Inferior parietal cortex (tissue), 1 donor: ENCODE measurements around the gene APCDD1L.
"Not testable (repeated sequence)": the region's sequence is repeated elsewhere in the genome, so short reads cannot be mapped to it uniquely, and the experiment has no call there.

Experiments used
- DNase-seq: peaks from one replicate; pipeline ENCODE4 v3.0.0-alpha.2; 2016; ENCODE audit errors: extremely low spot score

APCDD1L gene

DNA sequence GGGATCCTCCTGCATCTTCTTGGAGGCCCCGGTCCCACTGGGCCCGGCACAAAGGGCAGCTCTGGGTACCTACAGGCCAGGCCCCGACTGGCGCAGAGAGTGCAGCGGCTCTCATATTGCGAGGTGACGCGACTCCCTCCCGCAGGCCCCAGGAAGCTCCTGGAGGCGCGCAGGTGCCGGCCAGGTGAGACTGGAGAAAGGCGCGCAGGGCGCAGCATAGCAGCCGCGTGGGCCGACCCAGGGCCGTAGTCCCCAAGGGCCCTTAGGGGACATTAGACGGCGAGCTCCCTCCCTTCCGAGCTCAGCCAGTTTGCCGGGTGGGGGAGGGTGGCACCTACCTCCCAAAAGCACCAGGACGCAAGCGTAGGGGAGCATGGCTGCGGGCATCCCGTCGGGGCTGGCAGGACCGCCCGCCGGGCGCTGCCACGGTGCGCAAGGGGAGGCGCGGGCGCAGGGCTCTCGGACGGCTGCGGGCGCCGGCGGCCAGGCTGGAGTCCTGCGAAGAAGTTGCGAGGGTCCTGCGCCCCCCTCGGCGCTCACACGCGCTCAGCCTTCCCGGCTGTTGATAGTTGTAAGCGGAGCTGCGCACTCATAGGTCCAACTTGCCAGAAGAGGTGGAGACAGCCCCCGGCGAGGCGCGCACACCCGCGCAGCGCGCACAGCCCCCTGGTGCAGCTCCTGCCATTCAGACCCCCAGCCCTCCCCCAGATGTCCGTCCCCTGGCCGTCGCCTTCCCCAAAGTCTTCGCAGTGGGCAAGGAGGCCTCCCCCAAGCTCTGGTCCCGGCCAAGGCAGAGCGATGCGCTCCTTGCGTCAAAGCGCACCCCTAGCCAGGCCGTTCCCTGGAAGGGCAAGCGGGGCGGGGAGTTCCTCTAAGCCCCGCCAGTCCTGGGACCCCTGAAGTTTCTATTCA is 622 bp downstream of the APCDD1L start:
- no peak for DNase-seq

DNA sequence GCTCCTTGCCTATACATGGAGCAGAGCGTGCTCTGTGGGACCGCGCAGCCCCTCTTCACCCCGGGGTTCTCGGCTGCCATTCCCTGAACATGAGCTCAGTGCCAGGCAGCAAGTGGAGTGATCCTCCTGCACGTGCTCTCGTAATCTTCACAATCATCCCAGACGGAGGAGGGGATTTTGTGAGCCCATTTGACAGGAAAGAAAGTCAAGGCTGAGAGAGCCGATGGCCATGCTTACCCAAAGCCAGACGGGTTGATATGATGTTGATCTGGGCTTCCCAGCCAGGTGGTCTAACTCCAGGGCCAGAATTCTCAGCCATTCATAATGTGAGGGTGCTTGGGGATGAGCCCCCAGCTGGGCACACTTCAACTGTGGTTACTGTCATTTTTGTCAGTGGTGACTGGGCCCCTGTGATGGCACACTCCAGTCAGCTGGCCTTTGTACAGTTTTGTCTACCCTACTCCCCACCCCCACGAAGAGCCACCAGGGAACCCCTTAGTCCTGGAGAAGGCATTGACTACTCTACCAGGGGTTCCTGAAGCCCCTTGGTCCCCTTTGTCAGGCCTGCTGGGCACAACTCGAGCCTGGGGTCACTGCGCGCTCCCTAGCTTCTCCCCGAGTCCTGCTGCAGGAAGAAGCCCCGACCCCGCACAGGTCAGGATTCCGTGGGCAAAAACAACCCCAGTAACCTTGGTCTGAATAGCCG is 1.5 kb downstream of the APCDD1L start:
- DNase-seq, result no peak

DNA sequence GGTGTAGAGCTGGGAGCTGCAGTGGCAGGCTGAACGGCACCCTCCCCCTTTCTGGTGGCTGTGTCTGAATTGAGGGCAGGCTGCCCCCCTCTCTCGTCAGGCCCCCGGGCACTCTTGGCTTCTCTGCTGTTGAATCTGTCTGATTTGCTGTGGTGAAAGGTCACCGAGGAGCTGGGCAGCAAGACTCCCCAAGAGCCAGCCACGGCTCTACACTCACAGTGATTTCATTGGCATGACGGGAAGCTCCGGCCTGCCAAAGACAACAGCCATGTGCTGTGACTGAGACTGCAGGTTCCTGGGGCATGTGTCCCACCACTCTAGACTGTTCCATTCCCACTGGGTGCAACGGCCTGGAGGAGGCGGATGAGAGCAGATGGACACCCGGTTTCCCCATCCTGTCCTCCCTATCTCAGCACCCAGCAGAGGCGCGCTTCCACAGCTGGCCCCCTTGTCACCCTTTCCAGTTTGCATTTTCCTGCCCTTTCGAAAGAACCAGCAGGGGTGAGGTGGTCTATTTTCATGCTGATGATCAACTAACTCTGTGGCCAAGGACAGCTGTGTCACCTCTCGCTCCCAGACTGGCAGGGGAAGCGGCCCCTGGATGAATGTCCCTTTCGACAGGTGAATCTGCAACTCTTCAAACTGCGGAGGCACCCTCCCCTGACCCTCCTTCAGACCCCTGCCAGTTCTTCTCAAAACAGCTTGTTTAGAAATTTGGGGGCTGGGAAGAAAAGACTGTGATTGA is 2.2 kb downstream of the APCDD1L start:
- no peak for DNase-seq

DNA sequence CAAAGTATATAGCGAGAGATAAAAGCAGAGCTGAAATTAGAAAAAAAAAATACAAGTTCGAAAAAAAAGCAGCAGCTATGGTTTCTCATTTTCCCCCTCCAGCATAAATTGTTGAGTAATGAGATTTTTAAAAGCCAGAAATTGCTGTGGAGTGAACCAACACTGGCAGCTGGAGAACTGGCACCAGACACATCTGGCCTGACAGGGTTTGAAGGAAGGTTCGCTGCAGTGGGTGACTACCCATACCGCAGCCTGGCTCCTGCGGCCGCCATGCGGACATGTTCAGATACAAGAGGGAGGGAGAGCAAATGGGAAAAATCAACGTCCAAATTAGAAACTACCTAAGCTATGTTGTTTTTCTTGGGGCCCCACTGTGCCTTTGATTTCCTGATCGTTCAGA is 3.3 kb downstream of the APCDD1L start:
- DNase-seq, result no peak

DNA sequence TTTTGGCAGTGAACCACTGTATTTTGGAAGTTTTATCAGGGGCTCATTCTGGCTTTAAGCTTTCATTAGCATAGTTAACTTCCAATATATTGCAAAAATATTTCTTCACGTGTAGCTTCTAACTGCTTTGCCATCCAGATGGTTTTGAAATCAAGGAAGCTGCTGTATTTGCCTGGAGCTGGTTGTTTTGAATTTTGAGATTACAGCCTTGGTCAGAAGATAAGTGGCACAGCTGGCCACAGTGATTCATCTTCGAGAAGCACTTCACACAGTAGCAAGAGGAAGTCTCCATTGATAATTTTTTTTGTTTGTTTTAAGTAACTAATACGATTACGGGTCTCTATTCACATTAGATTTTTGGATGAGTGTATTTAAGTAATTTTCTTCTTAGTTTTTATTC is 3.8 kb downstream of the APCDD1L start:
- no peak for DNase-seq

DNA sequence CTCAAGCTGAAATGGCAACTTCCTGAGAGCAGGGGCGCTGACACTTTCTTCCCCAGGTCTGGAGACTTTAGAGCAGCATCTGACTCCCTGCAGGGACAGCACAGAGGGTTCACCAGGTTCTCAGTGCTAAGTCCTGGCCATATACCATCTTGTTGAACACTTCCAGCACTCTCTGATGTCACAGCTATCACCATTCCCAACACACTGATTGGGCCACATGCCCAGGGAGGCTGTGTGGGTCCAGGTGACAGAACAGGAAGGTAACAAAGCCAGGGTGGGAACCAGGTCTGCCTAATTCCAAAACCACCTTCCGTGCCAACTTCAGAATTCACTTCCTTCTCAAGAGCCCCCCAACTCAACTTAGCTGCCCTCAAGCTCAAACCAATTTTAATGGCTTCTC is 4.3 kb downstream of the APCDD1L start:
- no peak for DNase-seq

DNA sequence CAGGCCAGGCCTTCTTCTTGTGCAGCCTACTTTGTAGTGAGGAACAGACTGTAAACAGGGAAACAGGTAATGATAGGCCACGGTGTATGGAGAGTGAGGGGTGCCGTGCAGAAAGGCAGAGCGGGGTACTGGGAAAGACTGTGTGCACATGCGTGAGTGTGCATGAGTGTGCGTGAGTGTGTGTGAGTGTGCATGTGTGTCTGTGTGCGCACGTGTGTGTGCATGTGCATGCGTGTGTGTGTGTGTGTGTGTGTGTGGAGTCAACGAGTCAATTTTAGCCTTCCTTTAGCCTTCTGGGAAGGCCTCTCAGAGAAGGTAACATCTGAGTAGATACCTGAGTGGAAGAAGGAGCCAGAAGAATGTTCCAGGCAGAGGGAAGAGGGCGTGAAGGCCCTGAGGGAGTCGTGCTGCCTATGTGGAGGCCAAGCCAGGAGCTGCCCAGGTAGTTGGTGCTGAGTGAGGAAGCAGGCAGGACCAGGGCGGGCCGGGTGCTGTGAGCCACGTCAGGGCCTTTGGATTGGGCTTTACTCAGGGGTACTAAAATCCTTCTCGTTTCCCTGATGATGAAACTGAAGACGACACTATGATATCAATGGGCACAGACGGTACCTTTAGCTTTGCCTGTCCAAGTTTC is 6.3 kb downstream of the APCDD1L start:
- DNase-seq, result no peak

DNA sequence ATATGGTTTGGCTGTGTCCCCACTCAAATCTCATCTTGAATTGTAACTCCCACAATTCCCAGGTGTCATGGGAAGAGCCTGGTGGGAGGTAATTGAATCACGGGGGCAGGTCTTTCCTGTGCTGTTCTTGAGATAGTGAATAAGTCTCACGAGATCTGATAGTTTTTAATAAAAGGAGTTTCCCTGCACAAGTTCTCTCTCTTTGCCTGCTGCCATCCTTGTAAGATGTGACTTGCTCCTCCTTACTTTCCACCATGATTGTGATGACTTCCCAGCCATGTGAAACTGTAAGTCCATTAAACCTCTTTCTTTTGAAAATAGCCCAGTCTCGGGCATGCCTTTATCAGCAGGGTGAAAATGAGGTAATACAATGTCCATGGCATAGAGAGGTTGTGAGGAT is 8.2 kb downstream of the APCDD1L start:
- DNase-seq, result not testable (repeated sequence)

DNA sequence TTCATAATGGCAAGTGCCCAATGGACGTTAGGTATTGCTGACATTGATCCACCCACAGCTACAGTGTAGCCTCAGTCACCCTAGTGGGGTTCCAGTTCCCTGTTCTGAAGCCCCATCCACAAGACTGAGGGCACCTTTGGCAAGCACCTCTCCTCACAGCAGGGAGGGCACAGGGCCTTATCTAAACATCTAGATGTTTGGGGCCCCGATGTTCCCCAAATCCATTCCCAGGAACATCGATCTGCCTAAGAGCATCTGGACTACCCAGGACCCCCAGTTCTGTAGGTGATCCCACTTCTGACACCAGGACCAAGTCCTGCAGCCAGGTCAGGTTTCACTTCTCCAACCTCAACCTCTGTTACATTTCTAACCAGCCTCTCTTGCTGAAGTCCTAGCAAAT is 10.6 kb downstream of the APCDD1L start:
- no peak for DNase-seq

DNA sequence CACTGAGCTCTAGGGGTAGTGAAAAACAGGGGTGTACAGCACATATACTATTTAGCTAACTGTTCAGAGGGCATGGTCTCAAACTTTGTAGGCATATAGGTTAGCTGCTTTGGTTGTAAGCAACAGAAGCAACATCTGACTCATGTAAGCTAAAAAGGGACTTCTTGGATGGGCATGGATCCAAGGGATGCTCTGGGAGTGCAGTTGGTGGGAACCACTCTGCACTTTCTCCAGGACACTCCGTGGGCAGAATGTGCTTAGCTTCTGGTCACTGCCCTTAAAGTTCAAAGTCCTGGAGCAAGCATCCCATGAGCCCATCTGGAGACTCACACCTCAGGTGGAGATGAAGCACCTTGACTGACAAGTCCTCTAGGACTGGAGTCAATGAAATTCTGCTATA is 11.5 kb downstream of the APCDD1L start:
- no peak for DNase-seq

DNA sequence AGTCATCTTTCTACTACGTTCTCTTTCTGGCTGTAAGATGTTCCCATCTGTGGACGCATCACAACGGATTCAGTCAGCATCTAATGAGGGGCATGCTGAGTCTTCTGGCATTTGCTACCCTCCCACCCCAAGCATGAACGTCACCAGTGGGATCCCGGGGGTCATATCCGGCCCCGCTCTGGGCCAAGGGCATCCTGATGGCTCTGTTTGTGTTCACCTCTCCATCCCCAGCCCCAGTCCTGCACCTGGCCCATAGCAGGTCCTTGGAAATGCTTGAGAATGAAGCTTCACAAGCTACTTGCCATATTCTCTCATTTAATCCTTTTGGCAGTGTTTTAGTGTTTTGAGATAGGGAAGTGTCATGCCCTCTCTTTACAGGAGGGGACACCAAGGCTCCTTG is 14.9 kb downstream of the APCDD1L start:
- no peak for DNase-seq

DNA sequence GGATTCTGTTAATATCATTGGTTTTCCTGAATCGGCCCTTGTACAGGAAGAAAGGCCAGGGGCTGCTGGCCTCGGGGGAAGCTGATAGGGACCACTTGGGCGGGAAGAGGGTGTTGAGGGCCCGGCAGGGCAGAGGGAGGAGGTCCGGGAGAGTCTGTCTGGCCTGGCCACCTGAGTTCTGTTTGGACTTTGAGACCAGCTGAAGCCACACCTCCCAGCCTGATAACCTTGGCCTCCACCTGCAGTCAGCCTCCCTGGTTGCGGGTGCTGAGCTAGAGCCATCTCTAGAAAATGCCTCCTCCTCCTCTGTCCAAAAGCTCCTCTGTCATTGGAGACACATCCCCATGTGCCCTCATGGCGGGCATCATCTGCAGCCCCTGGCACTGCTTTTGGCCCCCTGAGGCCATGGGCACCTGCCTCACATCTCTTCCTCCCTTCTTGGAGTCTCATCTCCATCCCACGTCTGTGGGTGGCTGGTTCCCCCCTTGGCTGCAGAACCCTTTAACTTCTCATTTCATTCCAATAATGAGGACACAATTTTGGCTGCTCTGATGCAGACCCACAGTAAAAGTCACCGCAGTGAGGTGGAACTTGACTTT is 16.6 kb downstream of the APCDD1L start:
- no peak for DNase-seq

DNA sequence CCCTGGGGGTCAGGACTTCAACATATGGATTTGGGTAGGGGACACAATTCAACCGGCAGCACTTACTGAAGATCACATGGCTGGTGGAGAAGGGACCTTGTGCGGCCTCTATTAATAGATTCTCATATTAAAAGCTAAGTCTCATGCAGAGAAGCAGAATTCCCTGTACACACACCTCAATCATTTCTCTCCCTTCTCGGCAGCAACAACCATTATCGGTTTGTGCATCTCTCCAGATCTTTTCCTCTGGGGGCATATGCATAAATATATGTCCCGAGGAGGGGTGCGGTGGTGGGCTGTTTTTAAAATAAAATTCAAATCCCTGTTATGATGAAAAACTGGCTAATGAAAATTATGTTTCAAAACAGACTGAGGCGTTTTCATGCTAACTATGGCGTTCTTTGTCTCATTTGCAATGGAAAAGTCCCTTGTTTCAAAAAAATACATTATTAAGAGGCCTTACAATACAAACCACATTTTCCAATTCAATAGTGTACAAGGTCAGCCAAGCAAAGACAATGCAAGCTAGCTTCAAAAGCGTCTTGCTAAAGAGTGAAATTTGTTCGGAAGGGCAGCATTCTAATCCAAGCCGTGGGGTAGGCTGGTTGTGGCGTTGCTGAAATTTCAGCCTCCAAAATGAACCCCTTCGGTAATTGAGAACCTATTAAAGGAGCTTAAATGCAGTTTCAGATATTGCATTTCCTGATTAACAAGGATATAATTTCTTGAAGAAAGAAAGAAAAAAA is 17.3 kb downstream of the APCDD1L start:
- DNase-seq, result no peak

DNA sequence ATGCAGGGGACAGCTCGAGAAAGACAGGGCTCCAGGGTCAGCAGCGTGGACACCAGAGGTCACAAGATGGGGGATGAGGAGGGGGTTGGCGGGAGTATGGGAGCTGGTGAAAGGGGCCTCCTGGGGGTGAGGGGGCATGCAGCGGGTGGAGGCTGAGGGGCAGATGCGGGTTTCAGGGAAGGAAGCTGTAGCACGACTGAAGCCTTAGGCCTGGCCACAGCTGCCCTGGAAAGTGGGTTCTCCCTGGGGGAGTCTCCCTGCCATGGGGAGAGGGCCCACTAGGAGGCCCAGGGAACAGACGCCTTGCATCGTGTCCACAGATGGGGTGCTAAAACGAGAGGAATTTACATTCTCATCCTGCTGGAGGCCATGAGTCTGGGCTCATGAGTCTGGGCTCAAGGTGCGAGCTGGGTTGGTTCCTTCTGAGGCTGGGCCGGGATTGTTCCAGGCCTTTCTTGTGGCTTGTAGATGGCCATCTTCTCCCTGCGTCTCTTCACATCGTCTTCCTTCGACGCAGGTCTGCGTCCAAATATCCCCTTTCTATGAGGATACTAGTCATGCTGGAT is 18.0 kb downstream of the APCDD1L start:
- no peak for DNase-seq

DNA sequence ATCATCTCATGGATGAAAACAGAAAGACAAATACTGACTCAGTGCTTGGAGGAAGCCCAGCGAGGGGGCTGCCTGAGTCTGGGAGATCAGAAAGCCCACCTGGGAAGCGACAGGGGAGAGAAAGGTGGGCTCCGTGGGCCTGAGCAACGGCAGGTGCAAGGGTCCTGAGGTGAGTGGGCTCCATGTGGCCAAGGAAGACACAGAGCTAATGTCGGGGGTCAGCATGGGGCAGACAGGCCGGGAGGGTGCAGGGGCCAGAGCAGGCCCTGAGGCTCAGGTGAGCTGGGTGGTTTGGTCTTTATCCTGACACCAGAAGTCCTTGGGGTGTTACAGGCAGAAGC is 18.8 kb downstream of the APCDD1L start:
- no peak for DNase-seq

DNA sequence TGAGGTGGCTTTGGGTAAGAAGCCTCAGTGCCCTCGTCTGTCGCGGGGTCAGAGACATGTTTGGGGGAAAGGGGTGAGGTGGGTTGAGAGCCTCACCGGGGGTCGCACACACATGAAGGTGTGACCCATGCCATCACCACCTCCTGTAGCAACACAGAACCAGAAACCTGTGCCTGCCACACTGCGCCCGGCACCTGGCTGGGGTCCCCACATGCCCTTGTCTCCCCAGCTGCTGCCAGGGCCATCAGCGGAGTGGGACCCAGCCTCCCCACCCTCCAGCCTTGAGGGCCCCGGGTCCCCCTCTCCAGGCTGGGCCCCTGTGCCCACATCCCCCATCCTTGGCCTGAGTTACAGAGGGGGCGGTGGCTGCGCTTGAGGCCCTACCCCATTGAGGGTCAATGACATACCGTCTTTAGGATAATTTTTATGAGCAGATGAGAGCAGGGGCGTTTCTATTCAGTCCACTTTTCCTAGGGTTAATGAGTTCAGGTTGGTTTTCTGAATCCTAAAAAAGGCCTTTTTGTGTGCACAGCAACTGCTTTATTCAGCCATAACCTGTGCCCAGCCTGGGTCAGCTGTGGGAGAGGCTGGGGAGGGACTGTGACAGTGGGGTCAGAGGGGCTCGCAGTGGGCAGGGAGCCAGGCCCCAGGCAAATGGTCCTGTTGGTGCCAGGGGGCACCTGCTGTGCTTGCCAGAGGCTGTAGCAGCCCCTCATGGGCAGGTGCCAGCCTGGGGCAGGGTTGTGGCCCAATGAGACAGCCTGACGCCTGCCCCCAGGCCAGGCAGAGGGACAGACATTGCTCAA is 19.4 kb downstream of the APCDD1L start:
- no peak for DNase-seq

DNA sequence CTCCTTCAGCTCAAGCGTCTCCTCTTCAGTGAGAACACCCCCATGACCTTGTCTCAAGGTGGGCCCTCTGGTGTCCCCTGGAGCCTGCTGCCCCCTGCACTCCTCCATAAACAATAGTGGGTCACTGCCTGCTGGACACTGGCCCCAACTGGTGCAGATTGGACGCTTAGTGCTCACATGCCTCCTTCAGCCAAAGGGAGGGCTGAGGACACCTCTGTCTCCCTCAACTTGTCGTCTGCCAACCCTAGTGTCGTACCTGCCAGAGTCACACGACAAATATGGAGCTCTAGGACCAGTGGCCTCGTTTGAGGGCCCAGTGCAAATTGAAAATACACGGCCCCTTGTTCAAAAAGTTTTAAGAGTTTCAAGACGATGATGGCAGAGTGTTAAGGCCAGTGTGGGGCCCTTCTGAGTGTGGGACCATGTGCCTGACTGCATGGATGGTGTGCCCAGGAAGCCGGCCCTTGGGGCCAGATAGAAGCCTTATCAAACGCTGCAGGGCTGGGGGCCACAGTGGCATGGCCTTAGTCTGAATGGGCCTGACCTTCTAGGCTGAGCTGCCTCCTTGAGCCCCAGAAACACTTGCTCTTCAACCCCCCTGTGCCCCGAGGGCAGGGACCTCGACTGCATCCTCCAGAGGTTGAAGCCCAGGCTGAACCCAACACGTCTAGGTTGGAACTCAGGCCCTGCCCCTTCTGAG is 20.1 kb downstream of the APCDD1L start:
- DNase-seq, result no peak

DNA sequence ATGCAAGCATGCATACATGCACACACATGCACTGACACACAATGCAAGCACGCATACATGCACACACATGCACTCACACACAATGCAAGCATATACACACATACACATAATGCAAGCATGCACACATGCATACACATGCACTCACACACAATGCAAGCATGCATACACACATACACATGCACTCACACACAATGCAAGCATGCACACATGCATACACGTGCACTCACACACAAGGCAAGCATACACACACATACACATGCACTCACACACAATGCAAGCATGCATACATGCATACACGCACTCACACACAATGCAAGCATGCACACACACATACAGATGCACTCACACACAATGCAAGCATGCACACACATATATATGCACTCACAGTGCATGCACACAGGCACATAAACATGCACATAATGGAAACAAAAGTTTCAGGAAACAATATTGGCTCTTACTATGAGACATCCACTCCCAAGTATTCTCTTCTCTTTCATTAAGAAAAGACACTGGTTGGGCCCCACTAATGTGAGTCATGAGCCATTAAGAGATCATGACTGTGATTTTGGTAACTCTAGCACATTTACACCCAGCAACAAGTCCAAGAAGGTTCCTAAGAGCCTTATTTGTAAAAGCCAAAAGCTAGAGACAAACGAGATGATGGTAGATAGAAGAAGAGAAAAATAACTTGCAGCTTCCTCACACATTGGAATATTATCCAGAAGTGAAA is 22.2 kb downstream of the APCDD1L start:
- DNase-seq, result no peak
